NCI-H82 treated with DMSO at 0.1 percent for 48 hours (cell line): ENCODE measurements around the gene LRRC8E.
"Not testable (repeated sequence)": the region's sequence is repeated elsewhere in the genome, so short reads cannot be mapped to it uniquely, and the experiment has no call there.

Experiments
- DNase-seq: peaks from one replicate; lab custom pipeline; 2025; ENCODE audit not compliant: unreplicated experiment; lab: John Stamatoyannopoulos, UW

Gene LRRC8E

GRCh38 chr19:7853770-7854128, 34.6 kb upstream of the LRRC8E start:
- no peak for DNase-seq

GRCh38 chr19:7855426-7856108, 32.7 kb upstream of the LRRC8E start:
- no peak for DNase-seq

DNA sequence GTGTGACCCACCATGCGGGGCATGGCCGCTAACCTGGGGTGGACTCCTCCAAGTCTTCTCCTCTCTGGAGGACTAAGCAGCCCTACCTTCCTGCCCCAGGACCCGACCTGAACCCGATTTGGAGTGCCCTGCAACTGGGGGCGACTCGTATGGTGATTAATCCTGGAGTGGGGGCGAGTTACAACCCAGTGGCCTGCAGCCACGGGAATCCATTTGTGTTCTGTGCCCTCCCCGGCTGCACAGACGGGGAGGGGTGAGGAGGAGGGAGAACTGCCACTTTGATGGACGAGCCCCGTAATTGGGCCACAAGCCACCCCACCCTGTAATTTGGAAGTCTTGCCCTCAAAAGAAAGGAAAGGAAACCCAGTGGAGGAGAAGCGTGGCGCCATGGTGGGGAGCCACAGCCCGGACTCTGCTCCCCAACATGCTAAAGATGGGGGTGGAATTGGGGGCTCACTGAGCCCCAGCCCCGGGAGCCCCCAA, 32.2 kb upstream of the LRRC8E start:
- DNase-seq, result no peak

- no peak for DNase-seq
Observed at GRCh38 chr19:7856679-7857663, 31.3 kb upstream of the LRRC8E start.

DNA sequence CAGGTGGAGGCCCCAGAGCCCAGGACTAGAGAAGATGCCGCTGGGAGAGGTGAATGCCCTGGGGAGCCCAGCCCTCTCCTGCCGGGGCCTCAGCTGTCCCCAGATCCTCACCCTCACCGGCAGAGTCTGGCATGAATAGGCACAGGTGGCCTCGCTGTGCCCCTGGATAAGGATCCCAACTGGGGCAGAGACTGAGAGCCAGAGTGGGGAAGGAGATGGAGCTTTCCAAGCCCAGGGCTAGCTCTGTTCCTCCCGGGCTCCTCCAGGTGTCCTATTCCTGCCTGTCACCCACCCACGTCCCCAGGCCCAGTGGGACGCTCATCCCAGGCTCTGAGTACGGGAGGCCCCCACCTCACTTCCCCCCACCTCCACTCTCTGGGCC, 30.6 kb upstream of the LRRC8E start:
- DNase-seq, result no peak

DNA sequence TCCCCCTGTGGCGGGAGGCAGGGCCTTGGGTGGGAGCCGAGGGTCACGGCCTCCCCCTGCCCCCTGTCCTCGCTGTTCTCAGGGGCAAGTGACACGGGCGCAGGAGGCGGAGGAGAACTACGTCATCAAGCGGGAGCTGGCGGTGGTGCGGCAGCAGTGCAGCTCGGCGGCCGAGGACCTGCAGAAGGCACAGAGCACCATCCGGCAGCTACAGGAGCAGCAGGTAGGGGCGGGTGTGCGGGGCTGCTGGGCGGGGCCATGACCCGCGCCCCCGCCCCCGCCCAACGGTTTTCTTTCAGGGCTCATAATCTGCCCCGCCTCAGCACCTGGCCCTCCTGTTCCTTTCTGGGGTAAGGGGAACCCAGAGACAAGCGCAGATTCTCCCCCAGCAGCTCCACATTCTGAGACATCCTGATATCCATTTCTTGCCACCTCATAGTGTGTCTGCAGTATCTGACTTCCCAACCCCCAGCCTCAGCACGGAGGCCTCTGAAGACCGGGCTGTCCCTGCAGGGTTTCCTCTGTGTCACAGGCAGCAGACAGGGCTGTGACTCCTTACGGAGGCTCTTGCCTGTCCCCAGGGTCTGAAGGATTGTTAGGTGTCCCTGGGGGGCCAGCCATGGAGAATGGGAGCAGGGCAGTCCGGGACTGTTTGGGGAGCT, 30.1 kb upstream of the LRRC8E start:
- DNase-seq, result peak; percentile 58

DNA sequence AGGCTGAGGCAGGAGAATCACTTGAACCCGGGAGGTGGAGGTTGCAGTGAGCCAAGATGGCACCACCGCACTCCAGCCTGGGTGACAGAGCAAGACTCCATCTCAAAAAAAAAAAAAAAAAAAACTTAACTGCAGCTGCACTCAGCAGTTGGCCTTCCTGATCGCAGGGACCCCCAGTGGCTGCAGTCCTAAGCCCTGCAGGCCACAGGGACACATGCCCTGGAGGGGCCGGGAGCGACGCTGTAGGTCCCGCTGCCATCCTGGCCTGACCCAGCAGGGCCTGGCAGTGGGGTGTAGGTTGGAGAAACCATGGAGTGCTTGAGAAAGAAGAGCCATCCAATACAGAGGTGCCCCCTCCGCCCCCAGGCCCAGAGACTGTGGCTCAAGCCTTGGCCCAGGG, 29.2 kb upstream of the LRRC8E start:
- not testable (repeated sequence) for DNase-seq

DNA sequence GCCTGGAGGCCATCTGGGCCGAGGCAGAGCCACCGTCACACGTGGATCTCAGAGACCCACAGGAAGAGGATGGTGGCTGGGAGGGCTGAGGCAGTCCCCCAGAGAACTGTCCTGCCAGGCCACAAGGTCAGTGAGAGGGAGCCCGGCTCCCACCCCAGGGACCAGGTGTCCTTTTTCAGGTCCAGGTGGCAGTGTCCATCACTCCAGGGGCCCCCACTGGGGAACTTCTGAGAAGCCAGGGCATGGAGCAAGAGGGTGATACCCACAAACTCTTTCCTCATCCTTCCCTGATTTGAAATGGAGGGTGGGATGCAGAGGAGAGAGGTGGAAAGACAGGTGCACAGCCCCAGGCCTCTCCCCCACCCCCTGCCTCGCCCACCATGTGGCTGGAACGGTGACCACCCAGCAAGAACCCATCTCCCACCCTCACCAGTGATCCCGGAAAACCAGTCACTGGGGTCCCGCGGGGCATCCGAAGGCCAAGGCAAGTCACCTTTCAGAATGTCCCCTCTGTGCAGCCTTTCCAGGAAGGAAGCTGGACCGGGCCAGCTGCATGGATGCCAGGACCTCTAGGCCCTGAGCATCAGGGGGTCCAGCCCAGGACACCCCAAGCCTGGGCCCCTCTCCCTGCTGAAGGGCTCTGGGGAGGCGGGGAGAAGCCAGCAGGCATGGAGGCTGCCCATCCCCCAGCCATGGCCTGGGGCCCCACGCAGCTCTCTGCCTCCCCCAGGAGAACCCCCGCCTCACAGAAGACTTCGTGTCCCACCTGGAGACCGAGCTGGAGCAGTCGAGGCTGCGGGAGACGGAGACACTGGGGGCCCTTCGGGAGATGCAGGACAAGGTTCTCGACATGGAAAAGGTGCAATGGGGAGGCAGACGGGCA, 28.2 kb upstream of the LRRC8E start:
- DNase-seq, result no peak

GRCh38 chr19:7860714-7861618, 27.3 kb upstream of the LRRC8E start:
- DNase-seq, result no peak

DNA sequence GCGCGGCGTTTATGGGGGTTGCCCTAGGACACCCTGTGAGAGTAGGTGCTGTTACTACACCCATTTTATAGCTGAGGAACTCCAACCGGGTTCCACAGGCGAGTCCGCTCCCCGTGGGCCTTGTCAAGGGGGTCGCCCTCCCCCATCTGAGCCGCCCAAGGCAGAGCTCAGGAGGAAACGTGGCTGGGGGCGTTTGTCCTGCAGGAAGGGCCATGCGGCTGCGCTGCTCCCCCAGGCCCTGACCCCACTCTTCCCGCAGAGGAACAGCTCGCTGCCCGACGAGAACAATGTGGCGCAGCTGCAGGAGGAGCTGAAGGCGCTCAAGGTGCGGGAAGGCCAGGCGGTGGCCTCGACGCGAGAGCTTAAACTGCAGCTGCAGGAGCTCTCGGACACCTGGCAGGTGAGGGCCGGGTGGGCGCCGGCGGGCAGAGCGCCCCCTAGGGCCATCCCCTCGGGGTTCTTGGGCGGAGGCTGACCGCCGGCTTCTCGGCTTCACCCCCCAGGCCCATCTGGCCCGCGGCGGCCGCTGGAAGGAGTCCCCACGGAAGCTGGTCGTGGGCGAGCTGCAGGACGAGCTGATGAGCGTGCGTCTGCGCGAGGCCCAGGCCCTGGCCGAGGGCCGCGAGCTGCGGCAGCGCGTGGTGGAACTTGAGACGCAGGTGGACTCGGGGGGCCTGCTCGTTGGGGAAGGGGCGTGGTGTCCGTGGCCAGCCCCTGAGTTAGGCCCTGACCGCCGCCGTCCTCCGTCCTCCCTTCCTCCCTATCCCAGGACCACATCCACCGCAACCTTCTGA, 26.5 kb upstream of the LRRC8E start:
- DNase-seq, result no peak

GRCh38 chr19:7862413-7862951, 25.8 kb upstream of the LRRC8E start:
- DNase-seq, result no peak

DNA sequence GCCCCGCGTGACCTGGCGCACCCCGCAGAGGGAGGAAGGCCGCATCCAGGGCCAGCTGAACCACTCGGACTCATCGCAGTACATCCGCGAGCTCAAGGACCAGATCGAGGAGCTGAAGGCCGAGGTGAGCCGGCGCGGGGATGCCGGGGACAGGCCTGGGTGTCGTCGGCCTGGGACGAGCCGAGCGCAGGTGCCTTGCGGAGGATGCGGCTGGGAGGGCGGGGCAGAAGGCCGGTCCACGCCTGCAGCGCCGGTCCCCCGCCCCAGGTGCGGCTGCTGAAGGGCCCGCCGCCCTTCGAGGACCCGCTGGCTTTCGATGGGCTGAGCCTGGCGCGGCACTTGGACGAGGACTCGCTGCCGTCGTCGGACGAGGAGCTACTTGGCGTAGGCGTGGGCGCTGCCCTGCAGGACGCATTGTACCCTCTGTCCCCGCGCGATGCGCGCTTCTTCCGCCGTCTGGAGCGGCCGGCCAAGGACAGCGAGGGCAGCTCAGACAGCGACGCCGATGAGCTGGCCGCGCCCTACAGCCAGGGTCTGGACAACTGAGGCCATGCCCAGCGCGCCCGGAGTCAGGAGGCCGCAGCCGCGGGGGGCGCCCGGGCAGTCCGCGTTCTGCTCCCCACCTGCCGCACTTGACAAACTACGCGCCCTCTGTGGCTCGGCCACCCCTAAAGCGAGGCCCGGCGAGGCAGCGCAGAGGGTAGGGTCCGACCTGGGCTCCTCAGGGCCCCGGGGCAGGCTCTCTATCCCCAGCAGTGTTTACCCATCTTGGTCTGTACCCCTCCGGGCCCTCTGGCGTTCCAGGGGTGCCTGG, 24.9 kb upstream of the LRRC8E start:
- DNase-seq, result no peak

DNA sequence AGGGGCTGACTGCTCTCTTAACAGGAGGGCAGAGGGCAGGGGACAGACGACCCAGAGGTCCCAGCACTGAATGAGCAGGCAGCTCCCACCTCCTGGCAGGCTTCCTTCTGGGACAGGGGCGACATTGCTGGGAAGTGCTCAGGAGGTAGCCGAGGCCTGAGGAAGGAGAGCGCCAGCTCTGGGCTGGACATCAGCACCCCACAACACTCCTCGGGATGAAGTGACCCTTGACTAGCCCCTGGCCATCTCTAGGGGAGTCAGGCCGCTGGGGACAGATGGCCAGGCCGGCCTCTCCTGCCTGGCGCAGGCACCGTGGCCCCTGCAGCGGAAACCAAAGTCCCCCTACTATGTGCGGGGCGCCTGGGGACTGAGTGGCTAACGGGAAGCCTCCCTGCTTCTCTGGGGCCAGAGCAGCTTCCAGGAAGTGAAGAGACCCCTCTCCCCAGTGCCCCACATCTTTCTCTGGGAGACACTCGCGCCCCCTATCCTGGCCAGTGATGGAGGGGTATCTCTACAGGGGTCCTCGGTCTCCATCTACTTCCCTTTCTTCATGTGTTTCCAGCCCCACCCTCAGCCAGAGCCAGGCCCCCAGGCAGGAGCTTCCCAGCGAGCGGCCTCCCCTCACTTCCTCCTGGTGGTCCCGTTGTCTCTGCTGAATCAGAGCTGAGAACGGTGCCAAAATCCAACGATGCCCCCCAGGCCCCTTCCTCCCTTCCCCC, 24.2 kb upstream of the LRRC8E start:
- DNase-seq, result no peak

DNA sequence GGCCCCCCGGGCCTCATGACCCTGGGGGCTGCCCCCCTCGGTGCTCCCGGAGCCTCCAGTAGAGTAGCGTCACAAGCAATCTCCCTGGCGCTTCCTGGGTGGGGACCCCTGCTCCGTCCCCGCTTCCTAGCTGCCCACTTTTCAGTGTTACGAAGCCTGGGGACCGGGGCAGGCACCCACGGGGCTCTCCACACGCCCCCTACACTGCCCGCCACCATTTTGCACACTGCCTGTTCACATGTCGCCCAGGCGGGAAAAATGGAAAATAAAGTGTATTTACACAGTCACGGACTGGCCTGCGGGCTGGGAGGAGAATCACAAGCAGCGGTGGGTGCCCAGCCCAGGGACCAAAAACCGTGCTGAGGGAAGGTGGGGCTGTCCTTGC, 23.6 kb upstream of the LRRC8E start:
- DNase-seq, result no peak

GRCh38 chr19:7865262-7865911, 22.9 kb upstream of the LRRC8E start:
- no peak for DNase-seq

GRCh38 chr19:7866399-7867091, 21.8 kb upstream of the LRRC8E start:
- no peak for DNase-seq
